ENCODE results near the gene GABBR2.

- no peak for TF ChIP-seq CTCF (IDR thresholded peaks at IDR 0.05; ENCODE audit: low read depth, low read length)
- TF ChIP-seq EZH2phosphoT487 (IDR thresholded peaks at IDR 0.05; ENCODE audit: low read depth), result no peak
These were observed 61.5 kb downstream of the GABBR2 start for GRCh38 chr9:98647236-98647635.

All from OCI-LY3 (cell line).